HCT116 (cell line): ENCODE results near the gene SELENOW.

Experiments
- CTCF ChIP-seq, 3 experiments: fragments of 200-600 bp in 1 of 3; sonication (generic) in 1 of 3; IDR thresholded peaks in 2 of 3; conservative IDR thresholded peaks in 1 of 3; 2 replicates each; pipeline ENCODE4 v1.5.1; 2012 to 2017; ENCODE audit warnings: low read depth in 2 of 3, low read length in 2 of 3, antibody characterized with exemption in 1 of 3, borderline replicate concordance in 1 of 3, control low read depth in 1 of 3, mild to moderate bottlenecking in 1 of 3, mixed read lengths in 1 of 3, mixed run types in 1 of 3, moderate library complexity in 1 of 3; ENCODE audit not compliant: insufficient read depth in 1 of 3
- TF ChIP-seq, protein P1 (sequence below): IDR thresholded peaks from 2 replicates; pipeline ENCODE4 v1.6.1; 2012

DNA sequence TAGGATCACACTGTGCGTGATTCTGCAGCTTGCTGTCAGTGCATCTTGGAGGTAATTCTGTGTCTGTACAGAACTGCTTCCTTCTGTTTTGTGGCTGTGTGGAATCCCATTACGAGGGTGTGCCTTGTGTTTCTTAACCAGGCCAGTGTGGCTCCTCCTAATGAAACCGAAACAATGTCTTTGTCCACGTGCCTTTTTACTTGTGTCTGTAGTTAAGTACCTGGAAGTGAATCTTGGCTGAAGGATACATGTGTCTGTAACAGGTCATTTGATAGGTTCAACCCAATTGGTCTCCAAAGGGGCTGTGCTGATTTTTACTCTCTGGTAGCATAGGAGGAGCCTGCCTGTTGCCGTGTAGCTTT, 20.1 kb upstream of the SELENOW start:
- TF ChIP-seq CTCF (IDR thresholded peaks at IDR 0.05 in 2 of 3, conservative IDR thresholded peaks at IDR 0.05 in 1 of 3; ENCODE audit: borderline replicate concordance in 1 of 3, insufficient read depth in 1 of 3, low read depth in 2 of 3, low read length in 2 of 3), result no peak
- TF ChIP-seq, protein P1, sequence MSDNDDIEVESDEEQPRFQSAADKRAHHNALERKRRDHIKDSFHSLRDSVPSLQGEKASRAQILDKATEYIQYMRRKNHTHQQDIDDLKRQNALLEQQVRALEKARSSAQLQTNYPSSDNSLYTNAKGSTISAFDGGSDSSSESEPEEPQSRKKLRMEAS, result no peak
